ENCODE results near the gene GBX2.

DNA sequence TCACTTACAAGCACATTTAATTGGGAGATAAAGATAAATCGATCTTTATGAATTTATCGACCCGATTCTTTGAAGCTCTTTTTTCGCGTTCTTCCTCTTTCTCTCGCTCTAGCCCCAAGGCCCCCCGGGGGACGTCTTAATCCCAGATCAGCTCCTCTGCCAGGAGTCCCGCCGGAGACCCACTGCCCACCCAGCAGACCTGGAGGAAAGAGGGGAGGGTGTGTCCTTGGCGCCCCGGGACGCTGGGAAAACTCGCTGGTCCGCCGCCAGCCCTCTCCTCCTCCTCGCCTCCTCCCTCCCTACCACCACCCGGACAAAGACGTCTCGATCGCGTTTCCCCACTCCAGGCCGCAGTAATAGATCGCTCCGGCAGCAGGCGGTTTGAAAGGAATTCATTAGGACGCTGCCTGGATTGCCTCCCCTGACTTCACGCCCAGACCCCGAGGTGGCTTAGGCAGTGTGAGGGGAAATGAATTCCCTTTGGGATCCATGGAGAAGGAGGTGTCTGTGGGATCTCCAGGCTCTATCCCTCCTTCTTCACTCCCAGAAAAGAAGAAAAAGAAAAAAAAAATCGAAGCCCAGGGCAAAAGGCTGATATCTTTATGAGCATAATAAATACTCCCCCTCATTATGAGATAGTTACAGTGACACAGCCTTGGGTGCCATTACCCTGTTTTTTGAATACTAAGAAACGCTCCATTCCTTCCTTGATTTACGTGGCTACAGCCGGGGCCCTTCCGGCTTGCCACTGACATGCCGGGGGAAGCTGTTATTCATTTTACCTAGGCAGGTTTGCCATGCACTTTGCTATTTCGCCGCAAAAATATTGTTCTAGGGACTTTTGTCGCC lies 1.8 kb upstream of the GBX2 start:
- TF ChIP-seq SPI1 (IDR thresholded peaks at IDR 0.05; ENCODE audit: borderline replicate concordance, low read depth), result no peak
- no peak for TF ChIP-seq CTCF (IDR thresholded peaks at IDR 0.05; ENCODE audit: insufficient read depth, low read length)
- no peak for TF ChIP-seq POLR2AphosphoS5 (IDR thresholded peaks at IDR 0.05; ENCODE audit: low read depth)
- no peak for TF ChIP-seq GABPA (IDR thresholded peaks at IDR 0.05; ENCODE audit: low read depth)
